Liver (tissue), 9 donors: ENCODE measurements around the gene ZSCAN25. TPM values are rescaled to one million over a fixed set of nuclear protein-coding genes. Genes with fewer than 3 reads are reported as not detected.
"Not testable (repeated sequence)": the region's sequence is repeated elsewhere in the genome, so short reads cannot be mapped to it uniquely, and the experiment has no call there.

Source experiments
- DNase-seq: peaks from one replicate; pipeline ENCODE4 v3.0.0-alpha.2; 2017; ENCODE audit warnings: low spot score
- H3K27ac ChIP-seq, 2 donors: one replicate each; pipeline ENCODE4 v1.7.0; 2013; ENCODE audit warnings: inconsistent platforms in 2 of 2, low read length in 2 of 2, control low read depth in 1 of 2, low read depth in 1 of 2, mild to moderate bottlenecking in 1 of 2
- H3K27me3 ChIP-seq, 4 donors: one replicate each; pipeline versions ENCODE4 v1.6.1 to v1.7.0; 2013; ENCODE audit warnings: low read length in 3 of 4, inconsistent platforms in 1 of 4, mild to moderate bottlenecking in 1 of 4, moderate library complexity in 1 of 4; ENCODE audit not compliant: control insufficient read depth in 4 of 4, insufficient read depth in 4 of 4
- H3K36me3 ChIP-seq, 4 donors: one replicate each; pipeline versions ENCODE4 v1.6.1 to v1.7.0; 2013; ENCODE audit warnings: low read length in 3 of 4, mild to moderate bottlenecking in 3 of 4, low read depth in 1 of 4, moderate library complexity in 1 of 4; ENCODE audit not compliant: control insufficient read depth in 4 of 4, insufficient read depth in 3 of 4
- H3K4me1 ChIP-seq, 4 donors: one replicate each; pipeline versions ENCODE4 v1.6.1 to v1.7.0; 2013; ENCODE audit warnings: low read length in 3 of 4, mild to moderate bottlenecking in 3 of 4, moderate library complexity in 1 of 4; ENCODE audit not compliant: control insufficient read depth in 4 of 4, insufficient read depth in 4 of 4
- H3K4me3 ChIP-seq, 3 donors: one replicate each; pipeline versions ENCODE4 v1.6.1 to v1.7.0; 2013; ENCODE audit warnings: low read length in 3 of 3, control low read depth in 1 of 3, low read depth in 1 of 3, mild to moderate bottlenecking in 1 of 3
- H3K9ac ChIP-seq, 2 donors: one replicate each; pipeline ENCODE4 v1.7.0; 2013; ENCODE audit warnings: low read length in 2 of 2, mild to moderate bottlenecking in 2 of 2, moderate library complexity in 2 of 2, control low read depth in 1 of 2, low read depth in 1 of 2
- H3K9me3 ChIP-seq, 4 donors: one replicate each; pipeline versions ENCODE4 v1.6.1 to v1.7.0; 2013; ENCODE audit warnings: low read length in 3 of 4; ENCODE audit not compliant: control insufficient read depth in 4 of 4
- ATF3 ChIP-seq: IDR thresholded peaks from 2 replicates; pipeline ENCODE4 v1.6.1; 2016; ENCODE audit warnings: antibody characterized with exemption
- EGR1 ChIP-seq, 2 donors: IDR thresholded peaks; 2 replicates each; pipeline ENCODE4 v1.6.1; 2016 to 2018; ENCODE audit warnings: antibody characterized with exemption in 2 of 2, low read depth in 2 of 2
- FOXA2 ChIP-seq: IDR thresholded peaks from 2 replicates; pipeline ENCODE4 v1.6.1; 2016; ENCODE audit warnings: antibody characterized with exemption
- GABPA ChIP-seq, 2 donors: IDR thresholded peaks in 1 of 2; conservative IDR thresholded peaks in 1 of 2; 2 replicates each; pipeline ENCODE4 v1.6.1; 2016; ENCODE audit warnings: antibody characterized with exemption in 2 of 2, mild to moderate bottlenecking in 1 of 2, moderate library complexity in 1 of 2
- HNF4A ChIP-seq, 2 donors: conservative IDR thresholded peaks; 2 replicates each; pipeline ENCODE4 v1.6.1; 2016; ENCODE audit warnings: antibody characterized with exemption in 2 of 2, mild to moderate bottlenecking in 2 of 2
- HNF4G ChIP-seq: IDR thresholded peaks from 2 replicates; pipeline ENCODE4 v1.6.1; 2016; ENCODE audit warnings: antibody characterized with exemption
- JUND ChIP-seq, 2 donors: IDR thresholded peaks; 2 replicates each; pipeline ENCODE4 v1.6.1; 2016; ENCODE audit warnings: antibody characterized with exemption in 2 of 2
- MAX ChIP-seq: IDR thresholded peaks from 2 replicates; pipeline ENCODE4 v1.6.1; 2016; ENCODE audit warnings: antibody characterized with exemption
- NR2F2 ChIP-seq: IDR thresholded peaks from 2 replicates; pipeline ENCODE4 v1.6.1; 2016; ENCODE audit warnings: antibody characterized with exemption
- RAD21 ChIP-seq, 2 donors: IDR thresholded peaks; 2 replicates each; pipeline ENCODE4 v1.6.1; 2016; ENCODE audit warnings: antibody characterized with exemption in 2 of 2, mild to moderate bottlenecking in 2 of 2
- WGBS: extraction: QIAGEN DNeasy Blood & Tissue Kit; methylation state at CpG from one replicate; pipeline ENCODE4 v1.1.7; 2013; 5-methylcytosine and 5-hydroxymethylcytosine counted together
- polyA plus RNA-seq, 2 donors: library from polyadenylated mRNA; stranded (reverse) in 1 of 2; unstranded in 1 of 2; fragments of 200-250 nt in 1 of 2; fragments of >200 nt in 1 of 2; fragmentation: Nextera tagmentation in 1 of 2; extraction: Ambion mirVana in 1 of 2; gene quantifications; one replicate each; pipeline versions ENCODE4 v1.2.1 to v1.2.3, GENCODE V29; 2013 to 2015
- total RNA-seq, 2 donors: library from RNA; depleted of rRNA; stranded (reverse); fragments of >200 nt; gene quantifications; one replicate each; pipeline ENCODE4 v1.2.3, GENCODE V29; 2014
- TF ChIP-seq, protein P1 (sequence below): IDR thresholded peaks from 2 replicates; pipeline ENCODE4 v1.6.1; 2016; ENCODE audit warnings: antibody characterized with exemption, mild to moderate bottlenecking
- TF ChIP-seq, protein P2 (sequence below): fragments of 150-350 bp; IDR thresholded peaks from 2 replicates; pipeline ENCODE4 v1.5.1; 2017; ENCODE audit warnings: improper control_type of control experiment, low read depth, low read length; ENCODE audit not compliant: missing input control
- donor health status: healthy.
- donor health status: healthy.
- donor health status: healthy.
- donor health status: healthy.
- donor health status: healthy.

ZSCAN25 gene
- total and polyA plus RNA-seq, 4 donors, result 2.3 to 11.0 (median 5.9) TPM

GRCh38 chr7:99579956-99580777 is 36.6 kb upstream of the ZSCAN25 start:
- Histone ChIP-seq H3K27ac (no peak overlapping the region), H3K4me3 (peak overlapping the region; percentile 2 to 44 (median 32)), H3K27me3 (no peaks in the 10 kb centered on the region), H3K4me1 (peaks cover 0 to 12% (median 6%) of the 10 kb centered on the region in 4 donors), H3K9ac (no peak overlapping the region), H3K36me3 (no peaks in the 10 kb centered on the region), H3K9me3 (no peaks in the 10 kb centered on the region)
- WGBS, result 6% methylated on average over 54 of the region's 54 CpGs
- DNase-seq, result no peak
- TF ChIP-seq RAD21 (IDR thresholded peaks at IDR 0.05), result peak; percentile 8 to 44
- TF ChIP-seq, protein P1, sequence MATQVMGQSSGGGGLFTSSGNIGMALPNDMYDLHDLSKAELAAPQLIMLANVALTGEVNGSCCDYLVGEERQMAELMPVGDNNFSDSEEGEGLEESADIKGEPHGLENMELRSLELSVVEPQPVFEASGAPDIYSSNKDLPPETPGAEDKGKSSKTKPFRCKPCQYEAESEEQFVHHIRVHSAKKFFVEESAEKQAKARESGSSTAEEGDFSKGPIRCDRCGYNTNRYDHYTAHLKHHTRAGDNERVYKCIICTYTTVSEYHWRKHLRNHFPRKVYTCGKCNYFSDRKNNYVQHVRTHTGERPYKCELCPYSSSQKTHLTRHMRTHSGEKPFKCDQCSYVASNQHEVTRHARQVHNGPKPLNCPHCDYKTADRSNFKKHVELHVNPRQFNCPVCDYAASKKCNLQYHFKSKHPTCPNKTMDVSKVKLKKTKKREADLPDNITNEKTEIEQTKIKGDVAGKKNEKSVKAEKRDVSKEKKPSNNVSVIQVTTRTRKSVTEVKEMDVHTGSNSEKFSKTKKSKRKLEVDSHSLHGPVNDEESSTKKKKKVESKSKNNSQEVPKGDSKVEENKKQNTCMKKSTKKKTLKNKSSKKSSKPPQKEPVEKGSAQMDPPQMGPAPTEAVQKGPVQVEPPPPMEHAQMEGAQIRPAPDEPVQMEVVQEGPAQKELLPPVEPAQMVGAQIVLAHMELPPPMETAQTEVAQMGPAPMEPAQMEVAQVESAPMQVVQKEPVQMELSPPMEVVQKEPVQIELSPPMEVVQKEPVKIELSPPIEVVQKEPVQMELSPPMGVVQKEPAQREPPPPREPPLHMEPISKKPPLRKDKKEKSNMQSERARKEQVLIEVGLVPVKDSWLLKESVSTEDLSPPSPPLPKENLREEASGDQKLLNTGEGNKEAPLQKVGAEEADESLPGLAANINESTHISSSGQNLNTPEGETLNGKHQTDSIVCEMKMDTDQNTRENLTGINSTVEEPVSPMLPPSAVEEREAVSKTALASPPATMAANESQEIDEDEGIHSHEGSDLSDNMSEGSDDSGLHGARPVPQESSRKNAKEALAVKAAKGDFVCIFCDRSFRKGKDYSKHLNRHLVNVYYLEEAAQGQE, result no peak

DNA sequence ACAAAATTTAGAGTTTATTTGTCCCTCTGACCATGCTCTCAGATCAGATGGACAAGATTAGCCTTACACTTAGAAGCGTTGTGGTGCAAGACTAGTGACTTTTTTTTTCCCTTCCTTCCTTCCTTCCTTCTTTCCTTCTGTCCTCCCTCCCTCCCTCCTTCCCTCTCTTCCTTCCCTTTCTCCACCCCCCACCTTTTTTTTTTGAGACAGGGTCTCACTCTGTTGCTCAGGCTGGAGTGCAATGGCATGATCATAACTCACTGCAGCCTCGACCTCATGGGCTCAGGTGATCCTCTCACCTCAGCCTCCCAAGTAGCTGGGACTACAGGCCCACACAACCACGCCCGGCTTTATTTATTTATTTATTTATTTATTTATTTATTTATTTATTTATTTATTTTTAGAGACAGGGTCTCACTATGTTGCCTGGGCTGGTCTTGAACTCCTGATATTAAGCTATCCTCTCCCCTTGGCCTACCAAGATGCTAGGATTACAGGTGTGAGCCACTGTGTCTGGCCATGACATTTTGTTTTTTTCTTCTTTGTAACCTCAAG is 35.9 kb upstream of the ZSCAN25 start:
- H3K27me3 ChIP-seq, DNase-seq, H3K27ac ChIP-seq, H3K9me3 ChIP-seq, H3K36me3 ChIP-seq, H3K9ac ChIP-seq: not testable (repeated sequence)
- peak overlapping the region in 2 of 3 donors; percentile 2 to 44 for H3K4me3 ChIP-seq
- WGBS, result 60% methylated on average over 4 of the region's 4 CpGs
- peaks cover 0 to 12% (median 6%) of the 10 kb centered on the region in 4 donors for H3K4me1 ChIP-seq

DNA sequence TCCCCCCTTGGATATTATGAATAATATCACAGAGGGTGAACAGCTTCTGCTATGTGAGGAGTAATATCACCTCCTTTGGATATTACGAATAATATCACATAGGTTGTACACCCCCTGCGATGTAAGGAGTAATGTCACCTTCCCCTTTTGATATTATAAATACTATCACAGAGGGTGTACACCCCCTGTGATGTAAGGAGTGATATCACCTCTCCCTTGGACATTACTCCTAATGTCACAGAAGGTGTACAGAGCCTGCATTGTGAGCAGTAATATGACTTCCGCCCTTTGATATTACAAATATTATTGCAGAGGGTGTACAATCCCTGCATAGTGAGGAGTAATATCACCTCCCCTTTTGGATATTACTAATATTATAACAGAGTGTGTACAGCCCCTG is 27.9 kb upstream of the ZSCAN25 start:
- H3K4me1 ChIP-seq, result no peaks in the 10 kb centered on the region
- 84% methylated on average over 3 of the region's 3 CpGs for WGBS
- peaks cover 0 to 4% (median 0%) of the 10 kb centered on the region in 4 donors for H3K27me3 ChIP-seq
- H3K9ac ChIP-seq, result no peak overlapping the region
- H3K9me3 ChIP-seq, result no peaks in the 10 kb centered on the region
- no peak overlapping the region for H3K27ac ChIP-seq
- no peaks in the 10 kb centered on the region for H3K36me3 ChIP-seq
- TF ChIP-seq ATF3 (no peak), JUND (IDR thresholded peaks at IDR 0.05) (no peak), FOXA2 (no peak), HNF4G (no peak), HNF4A (conservative IDR thresholded peaks at IDR 0.05) (no peak), RAD21 (IDR thresholded peaks at IDR 0.05) (no peak), GABPA (IDR thresholded peaks at IDR 0.05 in 1 of 2, conservative IDR thresholded peaks at IDR 0.05 in 1 of 2) (no peak), MAX (no peak), EGR1 (IDR thresholded peaks at IDR 0.05; ENCODE audit: low read depth in 2 of 2) (no peak), NR2F2 (no peak)
- TF ChIP-seq, protein P1, result no peak
- TF ChIP-seq, protein P2, sequence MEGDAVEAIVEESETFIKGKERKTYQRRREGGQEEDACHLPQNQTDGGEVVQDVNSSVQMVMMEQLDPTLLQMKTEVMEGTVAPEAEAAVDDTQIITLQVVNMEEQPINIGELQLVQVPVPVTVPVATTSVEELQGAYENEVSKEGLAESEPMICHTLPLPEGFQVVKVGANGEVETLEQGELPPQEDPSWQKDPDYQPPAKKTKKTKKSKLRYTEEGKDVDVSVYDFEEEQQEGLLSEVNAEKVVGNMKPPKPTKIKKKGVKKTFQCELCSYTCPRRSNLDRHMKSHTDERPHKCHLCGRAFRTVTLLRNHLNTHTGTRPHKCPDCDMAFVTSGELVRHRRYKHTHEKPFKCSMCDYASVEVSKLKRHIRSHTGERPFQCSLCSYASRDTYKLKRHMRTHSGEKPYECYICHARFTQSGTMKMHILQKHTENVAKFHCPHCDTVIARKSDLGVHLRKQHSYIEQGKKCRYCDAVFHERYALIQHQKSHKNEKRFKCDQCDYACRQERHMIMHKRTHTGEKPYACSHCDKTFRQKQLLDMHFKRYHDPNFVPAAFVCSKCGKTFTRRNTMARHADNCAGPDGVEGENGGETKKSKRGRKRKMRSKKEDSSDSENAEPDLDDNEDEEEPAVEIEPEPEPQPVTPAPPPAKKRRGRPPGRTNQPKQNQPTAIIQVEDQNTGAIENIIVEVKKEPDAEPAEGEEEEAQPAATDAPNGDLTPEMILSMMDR, result no peak
- H3K4me3 ChIP-seq, result no peak overlapping the region
- no peak for DNase-seq
